BE2C (cell line): Measurements from ENCODE around the gene VAV2.

ENCODE experiments used
- DNase-seq: peaks from one replicate; pipeline ENCODE4 v3.0.0-alpha.2; 2020
- H3K27me3 ChIP-seq: fragments of 250-450 bp; sonication (Bioruptor Pico); 2 replicates; pipeline ENCODE4 v1.5.1; 2020; ENCODE audit warnings: mild to moderate bottlenecking
- H3K36me3 ChIP-seq: fragments of 250-450 bp; sonication (Bioruptor Pico); 2 replicates; pipeline ENCODE4 v1.5.1; 2020; ENCODE audit warnings: mild to moderate bottlenecking
- H3K4me1 ChIP-seq: fragments of 250-450 bp; sonication (Bioruptor Pico); 2 replicates; pipeline ENCODE4 v1.5.1; 2020
- H3K4me3 ChIP-seq: 2 replicates; pipeline ENCODE4 v1.5.1; 2011; ENCODE audit warnings: low read depth, low read length
- H3K9me3 ChIP-seq: fragments of 250-450 bp; sonication (Bioruptor Pico); 2 replicates; pipeline ENCODE4 v1.5.1; 2020
- TF ChIP-seq, protein P1 (sequence below): IDR thresholded peaks from 2 replicates; pipeline ENCODE4 v1.5.1; 2012; ENCODE audit warnings: mild to moderate bottlenecking, low read depth, low read length

The VAV2 gene

DNA sequence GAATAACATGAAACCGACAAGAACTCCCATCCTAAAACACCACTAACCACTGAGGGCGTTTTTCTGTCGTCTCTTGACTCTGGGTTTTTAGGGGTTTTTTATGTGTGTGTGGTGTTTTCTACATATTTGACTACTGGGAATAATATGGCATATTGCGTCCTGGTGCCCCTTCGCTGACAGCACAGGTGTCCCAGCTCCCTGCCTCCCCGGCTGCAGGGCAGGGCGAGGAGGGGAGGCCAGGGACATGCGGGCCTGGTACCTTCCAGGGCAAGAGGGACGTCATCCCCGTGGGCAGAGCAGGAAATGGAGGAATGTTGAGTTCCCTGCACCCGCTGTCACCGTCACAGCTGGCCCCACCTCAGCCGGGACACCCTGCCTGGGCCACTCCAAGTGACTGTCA is 34.8 kb downstream of the VAV2 start:
- no peak for DNase-seq
- Histone ChIP-seq H3K9me3 (no peaks in the 10 kb centered on the region), H3K36me3 (peaks cover 2% of the 10 kb centered on the region; the same call in 1 of the 2 replicates), H3K27me3 (no peaks in the 10 kb centered on the region), H3K4me3 (no peak overlapping the region), H3K4me1 (peaks cover 55% of the 10 kb centered on the region)
- TF ChIP-seq, protein P1, sequence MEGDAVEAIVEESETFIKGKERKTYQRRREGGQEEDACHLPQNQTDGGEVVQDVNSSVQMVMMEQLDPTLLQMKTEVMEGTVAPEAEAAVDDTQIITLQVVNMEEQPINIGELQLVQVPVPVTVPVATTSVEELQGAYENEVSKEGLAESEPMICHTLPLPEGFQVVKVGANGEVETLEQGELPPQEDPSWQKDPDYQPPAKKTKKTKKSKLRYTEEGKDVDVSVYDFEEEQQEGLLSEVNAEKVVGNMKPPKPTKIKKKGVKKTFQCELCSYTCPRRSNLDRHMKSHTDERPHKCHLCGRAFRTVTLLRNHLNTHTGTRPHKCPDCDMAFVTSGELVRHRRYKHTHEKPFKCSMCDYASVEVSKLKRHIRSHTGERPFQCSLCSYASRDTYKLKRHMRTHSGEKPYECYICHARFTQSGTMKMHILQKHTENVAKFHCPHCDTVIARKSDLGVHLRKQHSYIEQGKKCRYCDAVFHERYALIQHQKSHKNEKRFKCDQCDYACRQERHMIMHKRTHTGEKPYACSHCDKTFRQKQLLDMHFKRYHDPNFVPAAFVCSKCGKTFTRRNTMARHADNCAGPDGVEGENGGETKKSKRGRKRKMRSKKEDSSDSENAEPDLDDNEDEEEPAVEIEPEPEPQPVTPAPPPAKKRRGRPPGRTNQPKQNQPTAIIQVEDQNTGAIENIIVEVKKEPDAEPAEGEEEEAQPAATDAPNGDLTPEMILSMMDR, result no peak

DNA sequence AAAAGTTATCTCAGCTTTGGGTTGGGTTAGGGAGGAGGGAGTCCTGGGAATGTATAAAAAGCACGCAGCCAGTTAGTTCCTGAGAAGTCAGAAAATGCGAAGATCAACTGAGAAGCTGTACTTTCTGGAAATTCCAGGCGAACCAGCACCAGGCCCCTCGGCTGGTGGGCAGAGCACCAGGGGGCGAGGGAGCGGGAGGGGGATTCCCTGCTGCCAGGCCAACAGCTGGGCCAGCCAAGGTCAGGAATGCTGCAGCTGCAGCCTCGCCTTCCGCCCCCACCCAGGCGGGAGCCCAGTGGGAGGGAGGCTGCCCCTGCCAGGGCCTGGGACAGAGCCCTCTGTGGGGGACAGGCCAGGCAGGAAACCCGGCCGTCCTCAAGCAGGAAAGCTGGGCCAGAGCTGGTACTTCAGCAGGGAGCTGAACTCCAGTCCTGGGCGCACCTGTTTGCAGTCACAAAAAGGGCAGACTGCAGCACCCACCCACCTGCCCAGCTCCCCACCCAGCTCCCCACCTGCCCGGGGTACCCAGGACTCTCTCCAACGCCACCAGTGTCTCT is 35.5 kb downstream of the VAV2 start:
- Histone ChIP-seq H3K27me3 (no peaks in the 10 kb centered on the region), H3K9me3 (no peaks in the 10 kb centered on the region), H3K4me3 (no peak overlapping the region), H3K4me1 (peaks cover 51% of the 10 kb centered on the region), H3K36me3 (peaks cover 4% of the 10 kb centered on the region)
- DNase-seq, result peak; percentile 41
- TF ChIP-seq, protein P1, result no peak

DNA sequence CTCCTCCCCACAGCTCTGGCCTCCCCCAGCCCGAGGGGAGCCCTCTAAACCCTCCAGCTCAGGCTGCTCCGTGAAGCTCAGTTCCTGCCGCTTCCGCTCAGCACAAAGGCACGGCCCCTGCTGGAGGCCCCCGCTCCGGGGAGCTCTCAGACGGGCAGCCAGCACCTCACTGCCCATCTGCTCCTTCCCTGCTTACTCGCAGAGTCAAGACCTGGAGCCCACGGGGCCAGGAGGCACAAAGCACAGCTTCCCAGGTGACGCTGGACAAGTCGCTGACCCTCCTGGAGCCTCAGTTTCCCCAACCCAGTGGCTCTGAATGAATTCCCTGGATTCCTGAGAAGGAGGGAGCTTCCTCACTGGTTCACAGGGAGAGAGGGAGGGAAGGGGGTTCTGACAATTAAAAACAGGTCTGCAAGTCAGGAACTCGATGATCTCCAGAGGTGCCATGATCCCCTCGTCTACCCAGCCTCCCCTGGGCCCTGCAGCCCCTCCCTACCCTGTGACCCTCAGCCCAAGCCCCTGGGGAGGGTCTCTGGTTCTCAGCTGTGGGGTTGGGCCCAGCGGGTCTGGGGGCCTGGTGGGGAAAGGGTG is 36.2 kb downstream of the VAV2 start:
- Histone ChIP-seq H3K4me3 (no peak overlapping the region), H3K27me3 (no peaks in the 10 kb centered on the region), H3K36me3 (peaks cover 7% of the 10 kb centered on the region), H3K4me1 (peaks cover 51% of the 10 kb centered on the region), H3K9me3 (no peaks in the 10 kb centered on the region)
- TF ChIP-seq, protein P1, result 0 out of 2 replicates have a peak, but pooled peaks have one; percentile 21
- peak; percentile 59 for DNase-seq

DNA sequence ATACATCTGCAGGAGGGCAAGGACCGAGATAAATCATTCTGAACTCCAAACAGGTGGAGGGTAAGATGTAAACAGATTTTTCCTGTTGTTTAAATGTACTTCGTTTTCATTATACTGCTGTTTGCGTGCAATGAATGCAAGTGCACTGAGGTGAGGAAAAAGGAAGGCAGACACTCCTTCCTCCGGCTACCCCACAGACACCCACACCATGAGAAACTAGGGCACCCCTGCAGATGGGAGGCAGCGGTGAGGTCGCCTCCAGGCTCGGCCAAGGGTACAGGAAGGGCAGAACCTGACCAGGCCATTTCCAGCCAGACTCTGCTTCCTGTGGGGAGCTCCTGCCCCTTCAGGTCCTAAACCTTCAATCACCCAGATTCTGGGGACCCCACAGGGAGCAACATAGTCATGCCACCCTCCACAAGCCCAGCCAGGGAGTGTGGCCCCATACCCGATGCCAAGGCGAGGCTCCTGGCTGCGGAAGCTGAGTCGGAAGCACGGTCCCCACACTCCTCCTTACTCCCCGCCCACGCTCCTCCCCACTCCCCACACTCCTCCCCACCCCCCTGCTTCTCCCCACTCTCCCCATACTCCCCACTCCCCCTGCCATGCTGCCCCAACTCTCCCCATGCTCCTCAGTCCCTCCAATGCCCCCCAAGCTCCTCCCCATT is 37.1 kb downstream of the VAV2 start:
- Histone ChIP-seq H3K9me3 (no peaks in the 10 kb centered on the region), H3K4me3 (no peak overlapping the region), H3K36me3 (peaks cover 5% of the 10 kb centered on the region), H3K4me1 (peaks cover 51% of the 10 kb centered on the region), H3K27me3 (no peaks in the 10 kb centered on the region)
- TF ChIP-seq, protein P1, result no peak
- DNase-seq, result no peak

DNA sequence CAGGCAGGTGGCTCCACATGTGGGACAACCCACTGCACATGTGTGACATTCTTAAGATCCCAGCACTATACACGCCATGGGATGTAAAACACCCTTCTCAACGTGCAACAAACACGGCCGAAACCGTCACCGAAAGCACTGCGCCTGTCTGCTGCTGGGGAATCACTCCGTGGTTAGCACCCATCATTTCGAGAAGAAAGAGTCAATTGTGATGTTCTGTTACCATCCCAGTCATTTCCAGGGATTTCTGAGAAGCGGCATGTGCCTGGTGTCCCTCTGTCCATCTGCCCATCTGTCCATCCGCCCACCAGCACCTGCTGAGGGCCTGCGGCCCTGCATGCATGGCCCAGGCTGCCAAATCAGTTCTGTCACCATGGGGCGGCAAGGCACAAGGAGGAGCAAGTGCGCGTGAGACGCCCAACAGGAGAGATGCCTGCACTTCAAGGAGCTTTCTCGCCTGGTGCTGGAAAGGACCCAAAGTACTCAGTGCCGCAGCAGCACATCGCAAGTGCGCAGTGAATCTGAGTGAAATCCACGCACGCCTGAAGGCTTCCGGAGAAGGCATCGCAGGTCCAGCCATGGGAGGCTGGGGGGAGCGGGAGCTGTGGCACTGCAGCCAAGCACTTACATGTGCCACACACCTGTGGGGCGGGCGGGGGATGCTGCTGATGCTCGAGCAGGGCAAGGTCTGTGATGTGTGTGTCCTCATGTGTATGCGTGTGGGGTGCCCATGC is 38.0 kb downstream of the VAV2 start:
- H3K4me1 ChIP-seq, result peaks cover 46% of the 10 kb centered on the region
- no peak for DNase-seq

More for the DNA sequence above, 38.0 kb downstream of the VAV2 start:
- no peak overlapping the region for H3K4me3 ChIP-seq
- no peaks in the 10 kb centered on the region for H3K27me3 ChIP-seq
- TF ChIP-seq, protein P1, result no peak
- no peaks in the 10 kb centered on the region for H3K9me3 ChIP-seq
- peaks cover 5% of the 10 kb centered on the region for H3K36me3 ChIP-seq
